Panc1 (cell line): ENCODE measurements around the gene OR2C3.

Experiments used
- CTCF ChIP-seq: fragments of 450-650 bp; IDR thresholded peaks from 2 replicates; pipeline ENCODE4 v1.5.1; 2017; ENCODE audit warnings: mild to moderate bottlenecking
- POLR2AphosphoS5 ChIP-seq: IDR thresholded peaks from 2 replicates; pipeline ENCODE4 v1.6.1; 2012; ENCODE audit warnings: mild to moderate bottlenecking, low read depth, low read length, moderate library complexity
- SIN3A ChIP-seq: IDR thresholded peaks from 2 replicates; pipeline ENCODE4 v1.6.1; 2012; ENCODE audit warnings: low read depth, mild to moderate bottlenecking, low read length, moderate library complexity, borderline replicate concordance; ENCODE audit not compliant: insufficient read depth

- no peak for TF ChIP-seq CTCF
- no peak for TF ChIP-seq SIN3A
- no peak for TF ChIP-seq POLR2AphosphoS5
Observed at GRCh38 chr1:247536340-247536739, at the start of gene OR2C3.
